Activated CD4-positive, alpha-beta memory T cell treated with anti-CD3 and anti-CD28 coated beads, Interleukin-2, amount 10 ng/mL, durations not matched to agents 7 days and 5 days (primary cell): ENCODE measurements around the gene ATP10D. TPM values are rescaled to one million over a fixed set of nuclear protein-coding genes. Genes with fewer than 3 reads are reported as not detected.

Source experiments
- CTCF ChIA-PET: fragments of 350-600 bp; sonication (Branson Sonifier 250); formaldehyde crosslinking; loops from one replicate; lab custom pipeline; 2021; ENCODE audit warnings: antibody characterized with exemption, inconsistent platforms; lab: Charles Lee
- POLR2A ChIA-PET: fragments of 350-600 bp; sonication (Branson Sonifier 250); formaldehyde crosslinking; loops from one replicate; lab custom pipeline; 2021; ENCODE audit warnings: antibody characterized with exemption; lab: Charles Lee
- DNase-seq: peaks from one replicate; pipeline ENCODE4 v3.0.0-alpha.2; 2020
- H3K27ac Mint-ChIP-seq: one replicate; pipeline ENCODE4 v1.8.0; 2021; ENCODE audit warnings: mild to moderate bottlenecking, mixed read lengths
- H3K27me3 Mint-ChIP-seq: one replicate; pipeline ENCODE4 v1.8.0; 2021; ENCODE audit warnings: mixed read lengths
- H3K36me3 Mint-ChIP-seq: one replicate; pipeline ENCODE4 v1.8.0; 2021; ENCODE audit warnings: low read depth, mixed read lengths
- H3K4me1 Mint-ChIP-seq: one replicate; pipeline ENCODE4 v1.8.0; 2021; ENCODE audit warnings: mixed read lengths
- H3K4me3 Mint-ChIP-seq: one replicate; pipeline ENCODE4 v1.8.0; 2021; ENCODE audit warnings: mild to moderate bottlenecking, mixed read lengths
- H3K9me3 Mint-ChIP-seq: one replicate; pipeline ENCODE4 v1.8.0; 2021; ENCODE audit warnings: mixed read lengths
- total RNA-seq, 2 experiments: library from RNA; stranded (reverse); gene quantifications; one replicate each; pipeline ENCODE4 v1.2.3, GENCODE V29; 2021

Gene ATP10D
- total RNA-seq, 2 experiments from 2014 or later: 7.4 to 8.1 TPM

GRCh38 chr4:47570816-47571215 is 85.7 kb downstream of the ATP10D start:
- Mint-ChIP-seq H3K9me3 (no peaks in the 10 kb centered on the region), H3K4me1 (no peaks in the 10 kb centered on the region), H3K27ac (no peak overlapping the region), H3K27me3 (no peaks in the 10 kb centered on the region), H3K4me3 (no peak overlapping the region), H3K36me3 (no peaks in the 10 kb centered on the region)
- ChIA-PET POLR2A (no interaction called here), CTCF (no interaction called here)
- DNase-seq: no peak

DNA sequence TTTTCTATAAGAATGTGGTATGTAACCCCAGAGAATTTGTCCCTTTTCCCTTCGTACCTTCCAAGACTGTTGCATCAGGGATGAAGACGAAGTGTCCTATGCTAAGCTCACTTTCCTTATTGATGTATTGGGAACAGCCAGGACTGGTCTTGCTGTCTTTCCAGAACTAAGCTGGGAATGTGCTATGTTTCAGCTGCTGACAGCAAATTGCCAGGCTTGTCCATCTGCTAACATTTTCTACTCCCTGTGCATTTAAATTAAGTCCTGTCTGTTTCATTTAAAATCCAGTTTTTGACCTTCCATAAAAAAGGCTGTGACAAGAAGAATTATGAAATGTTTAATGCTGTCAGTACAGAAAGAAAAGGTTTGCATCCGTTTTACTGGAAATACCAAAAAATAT is 87.9 kb downstream of the ATP10D start:
- CTCF ChIA-PET: interaction anchor here (1.7 kb wide), 1 partner anchor 10 kb away, joined by 4 read pairs; no protein-coding TSS in a partner anchor
- no peak overlapping the region for H3K27ac Mint-ChIP-seq
- H3K4me3 Mint-ChIP-seq: no peak overlapping the region
- no peaks in the 10 kb centered on the region for H3K27me3 Mint-ChIP-seq
- peaks cover 4% of the 10 kb centered on the region for H3K36me3 Mint-ChIP-seq
- H3K4me1 Mint-ChIP-seq: no peaks in the 10 kb centered on the region
- POLR2A ChIA-PET: interaction anchor here (1.2 kb wide), 1 partner anchor 24 kb away, joined by 3 read pairs; no protein-coding TSS in a partner anchor
- DNase-seq: no peak
- H3K9me3 Mint-ChIP-seq: no peaks in the 10 kb centered on the region

- Mint-ChIP-seq H3K4me1 (no peaks in the 10 kb centered on the region), H3K27ac (no peak overlapping the region), H3K9me3 (no peaks in the 10 kb centered on the region), H3K36me3 (peaks cover 4% of the 10 kb centered on the region), H3K27me3 (no peaks in the 10 kb centered on the region), H3K4me3 (no peak overlapping the region)
- ChIA-PET CTCF (no interaction called here), POLR2A (no interaction called here)
- DNase-seq: no peak
These were observed 92.9 kb downstream of the ATP10D start for GRCh38 chr4:47577779-47578553.

DNA sequence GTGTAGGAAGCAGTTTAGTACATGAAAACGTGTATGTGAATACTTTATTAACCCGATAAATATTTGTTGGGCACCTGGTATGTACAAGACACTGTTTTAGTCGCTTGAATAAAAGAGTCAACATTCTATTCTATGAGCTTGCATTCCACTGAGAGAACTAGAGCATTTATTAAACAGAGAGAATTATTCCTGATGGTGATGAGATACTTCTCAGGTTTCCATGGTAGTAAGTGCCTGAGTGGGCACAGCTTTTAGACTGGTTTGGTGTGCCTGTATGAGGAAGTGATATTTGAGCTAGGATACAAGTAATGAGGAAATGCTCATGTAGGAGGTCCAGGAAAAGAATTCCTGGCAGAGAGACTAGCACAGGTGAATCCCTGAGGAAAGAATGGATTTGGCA is 94.2 kb downstream of the ATP10D start:
- H3K4me3 Mint-ChIP-seq: no peak overlapping the region
- H3K27me3 Mint-ChIP-seq: no peaks in the 10 kb centered on the region
- POLR2A ChIA-PET: no interaction called here
- no peak for DNase-seq
- no peaks in the 10 kb centered on the region for H3K9me3 Mint-ChIP-seq
- H3K36me3 Mint-ChIP-seq: peaks cover 4% of the 10 kb centered on the region
- no peak overlapping the region for H3K27ac Mint-ChIP-seq
- CTCF ChIA-PET: interaction anchor here (0.9 kb wide), 1 partner anchor 14 kb away, joined by 3 read pairs; no protein-coding TSS in a partner anchor
- no peaks in the 10 kb centered on the region for H3K4me1 Mint-ChIP-seq

DNA sequence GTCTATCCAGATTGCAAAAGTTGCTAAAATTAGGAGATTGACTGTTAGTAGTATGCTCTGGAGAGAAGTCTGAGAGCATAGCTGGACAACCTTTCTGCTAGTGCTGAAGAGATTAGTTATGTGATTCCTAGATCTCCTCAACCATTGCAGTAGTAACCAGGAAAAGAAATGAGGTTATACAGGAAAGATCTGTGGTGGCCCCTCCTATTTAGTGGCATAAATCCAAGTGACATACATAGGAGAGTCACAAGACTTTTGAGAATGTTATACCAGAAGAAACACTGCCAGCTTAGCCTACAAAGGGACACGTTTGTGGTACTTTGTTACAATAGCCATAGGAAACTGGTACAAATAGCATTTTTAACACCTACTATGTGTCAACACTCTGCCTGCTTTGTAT is 105.2 kb downstream of the ATP10D start:
- CTCF ChIA-PET: no interaction called here
- no peak overlapping the region for H3K27ac Mint-ChIP-seq
- POLR2A ChIA-PET: interaction anchor here (0.6 kb wide), 1 partner anchor 343 kb away, joined by 3 read pairs; no protein-coding TSS in a partner anchor
- no peak for DNase-seq
- H3K4me1 Mint-ChIP-seq: no peaks in the 10 kb centered on the region
- no peaks in the 10 kb centered on the region for H3K9me3 Mint-ChIP-seq
- H3K4me3 Mint-ChIP-seq: no peak overlapping the region
- H3K27me3 Mint-ChIP-seq: no peaks in the 10 kb centered on the region
- peaks cover 4% of the 10 kb centered on the region for H3K36me3 Mint-ChIP-seq

DNA sequence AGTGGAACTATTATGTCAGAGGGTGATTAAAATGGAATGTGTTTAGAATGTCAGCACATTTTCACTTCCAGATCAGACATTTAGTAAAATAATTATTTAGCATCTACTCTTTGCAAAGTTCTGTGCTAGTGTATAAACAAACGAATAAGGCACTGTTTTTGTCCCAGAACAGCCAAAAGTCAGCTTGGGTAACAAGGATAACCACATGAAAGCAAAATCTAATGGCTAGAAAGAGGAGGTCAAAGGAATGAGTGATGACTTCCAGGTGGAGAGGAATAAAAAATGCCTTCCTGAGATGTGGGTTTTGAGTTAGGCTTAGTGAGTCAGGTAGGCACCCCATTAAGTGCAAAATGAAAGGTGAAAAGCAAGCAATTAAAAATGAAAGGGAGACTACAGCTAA is 112.6 kb downstream of the ATP10D start:
- Mint-ChIP-seq H3K36me3 (no peaks in the 10 kb centered on the region), H3K4me3 (no peak overlapping the region), H3K27ac (no peak overlapping the region), H3K27me3 (no peaks in the 10 kb centered on the region), H3K4me1 (no peaks in the 10 kb centered on the region), H3K9me3 (no peaks in the 10 kb centered on the region)
- no peak for DNase-seq
- POLR2A ChIA-PET: no interaction called here
- CTCF ChIA-PET: interaction anchor here (0.7 kb wide), 1 partner anchor 118 kb away, joined by 3 read pairs; no protein-coding TSS in a partner anchor

- no peaks in the 10 kb centered on the region for H3K36me3 Mint-ChIP-seq
- no peak overlapping the region for H3K27ac Mint-ChIP-seq
- H3K4me3 Mint-ChIP-seq: no peak overlapping the region
- no peak for DNase-seq
- peaks cover 3% of the 10 kb centered on the region for H3K9me3 Mint-ChIP-seq
- CTCF ChIA-PET: no interaction called here
- H3K4me1 Mint-ChIP-seq: no peaks in the 10 kb centered on the region
- no peaks in the 10 kb centered on the region for H3K27me3 Mint-ChIP-seq
- POLR2A ChIA-PET: no interaction called here
These were observed 113.2 kb downstream of the ATP10D start for GRCh38 chr4:47598320-47598719.

GRCh38 chr4:47598896-47599295 is 113.8 kb downstream of the ATP10D start:
- no peak for DNase-seq
- Mint-ChIP-seq H3K4me3 (no peak overlapping the region), H3K36me3 (no peaks in the 10 kb centered on the region), H3K27me3 (no peaks in the 10 kb centered on the region), H3K9me3 (peaks cover 3% of the 10 kb centered on the region), H3K27ac (no peak overlapping the region), H3K4me1 (no peaks in the 10 kb centered on the region)
- CTCF ChIA-PET: interaction anchor here (0.7 kb wide), 1 partner anchor 426 kb away, joined by 7 read pairs; no protein-coding TSS in a partner anchor
- POLR2A ChIA-PET: no interaction called here

- H3K36me3 Mint-ChIP-seq: no peaks in the 10 kb centered on the region
- H3K4me1 Mint-ChIP-seq: no peaks in the 10 kb centered on the region
- H3K27me3 Mint-ChIP-seq: peaks cover 8% of the 10 kb centered on the region
- H3K4me3 Mint-ChIP-seq: no peak overlapping the region
- ChIA-PET POLR2A (no interaction called here), CTCF (no interaction called here)
- H3K27ac Mint-ChIP-seq: no peak overlapping the region
- DNase-seq: no peak
- peaks cover 3% of the 10 kb centered on the region for H3K9me3 Mint-ChIP-seq
These were observed 121.4 kb downstream of the ATP10D start for GRCh38 chr4:47606482-47606881.

- no peaks in the 10 kb centered on the region for H3K4me1 Mint-ChIP-seq
- peaks cover 4% of the 10 kb centered on the region for H3K27me3 Mint-ChIP-seq
- POLR2A ChIA-PET: no interaction called here
- peaks cover 5% of the 10 kb centered on the region for H3K9me3 Mint-ChIP-seq
- H3K4me3 Mint-ChIP-seq: no peak overlapping the region
- no peaks in the 10 kb centered on the region for H3K36me3 Mint-ChIP-seq
- CTCF ChIA-PET: no interaction called here
- no peak for DNase-seq
- no peak overlapping the region for H3K27ac Mint-ChIP-seq
These were observed 127.3 kb downstream of the ATP10D start for GRCh38 chr4:47612116-47613023.

GRCh38 chr4:47615385-47615784 is 130.3 kb downstream of the ATP10D start:
- no peak for DNase-seq
- Mint-ChIP-seq H3K27me3 (peaks cover 4% of the 10 kb centered on the region), H3K4me3 (no peak overlapping the region), H3K27ac (no peak overlapping the region), H3K36me3 (no peaks in the 10 kb centered on the region), H3K9me3 (peaks cover 5% of the 10 kb centered on the region), H3K4me1 (no peaks in the 10 kb centered on the region)
- CTCF ChIA-PET: no interaction called here
- POLR2A ChIA-PET: no interaction called here

DNA sequence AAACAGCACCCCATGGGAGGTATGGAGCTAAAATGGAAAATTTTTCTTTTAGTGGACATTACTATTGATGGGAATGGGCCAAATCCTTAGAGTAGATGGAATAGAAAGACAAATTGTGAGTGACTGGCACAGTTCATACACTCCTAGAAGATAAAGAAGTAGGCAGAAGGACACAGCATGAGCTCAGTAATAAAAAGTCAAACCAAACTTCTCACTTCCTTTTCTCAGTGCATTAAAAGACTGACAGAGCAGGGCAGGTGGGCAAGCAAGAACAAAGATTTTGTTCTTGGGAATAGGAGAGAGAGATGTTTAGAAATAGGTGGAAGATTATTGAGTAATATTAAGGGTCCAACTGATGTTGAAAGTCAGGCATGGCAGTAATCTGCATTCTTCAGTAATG is 132.5 kb downstream of the ATP10D start:
- ChIA-PET CTCF (no interaction called here), POLR2A (no interaction called here)
- Mint-ChIP-seq H3K27me3 (no peaks in the 10 kb centered on the region), H3K9me3 (peaks cover 3% of the 10 kb centered on the region), H3K4me3 (no peak overlapping the region), H3K4me1 (no peaks in the 10 kb centered on the region), H3K36me3 (no peaks in the 10 kb centered on the region), H3K27ac (no peak overlapping the region)
- no peak for DNase-seq

DNA sequence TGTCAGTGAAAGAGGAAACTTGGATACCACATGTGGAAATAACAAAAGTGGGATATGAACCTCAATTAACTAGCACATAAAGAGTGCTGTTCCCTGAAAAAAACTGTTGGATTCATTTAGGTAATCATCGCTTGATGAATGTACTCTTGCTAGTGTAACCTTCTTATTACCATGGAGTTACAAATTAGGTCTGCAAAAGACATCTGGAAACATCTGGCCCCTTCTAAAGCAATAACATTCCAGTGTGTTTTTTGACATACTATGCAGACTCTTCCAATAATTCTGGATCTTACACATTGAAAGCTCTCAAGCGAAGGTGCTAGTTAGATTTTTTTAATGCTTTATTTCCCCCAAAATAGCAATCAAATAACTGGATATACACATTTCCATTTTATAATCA is 134.6 kb downstream of the ATP10D start:
- no peak for DNase-seq
- POLR2A ChIA-PET: no interaction called here
- no peaks in the 10 kb centered on the region for H3K36me3 Mint-ChIP-seq
- no peak overlapping the region for H3K4me3 Mint-ChIP-seq
- no peaks in the 10 kb centered on the region for H3K27me3 Mint-ChIP-seq
- H3K27ac Mint-ChIP-seq: no peak overlapping the region
- H3K9me3 Mint-ChIP-seq: no peaks in the 10 kb centered on the region
- CTCF ChIA-PET: no interaction called here
- no peaks in the 10 kb centered on the region for H3K4me1 Mint-ChIP-seq
